K562 (cell line): ENCODE measurements around the gene AP1B1. TPM values are rescaled to one million over a fixed set of nuclear protein-coding genes. Genes with fewer than 3 reads are reported as not detected.
A peak's percentile ranks its signal among the peaks of the same experiment; 100 is the strongest.

Experiments used
- BRD9 ChIP-seq: fragments of 450-650 bp; IDR thresholded peaks from 2 replicates; pipeline ENCODE4 v1.6.1; 2018; ENCODE audit warnings: low read depth; ENCODE audit not compliant: partially characterized antibody
- CBX1 ChIP-seq: sonication (generic); IDR thresholded peaks from 2 replicates; pipeline ENCODE4 v1.6.1; 2016; ENCODE audit warnings: antibody characterized with exemption, low read depth, mild to moderate bottlenecking
- E2F1 ChIP-seq: sonication (generic); formaldehyde crosslinking; IDR thresholded peaks from 2 replicates; pipeline ENCODE4 v1.8.1; 2023; ENCODE audit warnings: mild to moderate bottlenecking, missing genetic modification reagents, moderate library complexity
- NR1H2 ChIP-seq: sonication (generic); formaldehyde crosslinking; IDR thresholded peaks from 2 replicates; pipeline ENCODE4 v1.4.0; 2020; ENCODE audit warnings: mild to moderate bottlenecking, missing genetic modification reagents
- PHB2 ChIP-seq: fragments of 450-650 bp; IDR thresholded peaks from 2 replicates; pipeline ENCODE4 v1.6.1; 2017; ENCODE audit warnings: low read depth
- ZBTB11 ChIP-seq, 3 experiments: fragments of 200-800 bp in 1 of 3; fragments of 250-450 bp in 1 of 3; fragments of 450-650 bp in 1 of 3; sonication (Bioruptor Pico) in 1 of 3; sonication (Bioruptor generic) in 1 of 3; formaldehyde crosslinking in 1 of 3; IDR thresholded peaks; 2 replicates each; pipeline versions ENCODE4 v1.6.1 to v1.8.0; 2016 to 2022; ENCODE audit warnings: mild to moderate bottlenecking in 2 of 3, missing genetic modification characterization in 2 of 3, missing compliant biosample characterization in 1 of 3, moderate library complexity in 1 of 3
- polyA plus RNA-seq, 8 experiments: library from polyadenylated mRNA; depleted of rRNA in 4 of 8; stranded (reverse) in 5 of 8; unstranded in 3 of 8; fragments of >200 nt; fragmentation: Nextera tagmentation in 2 of 8; fragmentation: Illumina TruSeq in 1 of 8; extraction: Ambion mirVana in 2 of 8; extraction: Trizol in 1 of 8; gene quantifications; 2 replicates each; pipeline versions ENCODE4 v1.2.1 to v1.2.3, GENCODE V29; 2011 to 2014; ENCODE audit warnings: inconsistent platforms in 1 of 8, missing spikeins in 1 of 8
- total RNA-seq, 7 experiments: library from RNA; depleted of rRNA in 6 of 7; stranded (reverse); fragments of >200 nt in 6 of 7; fragmentation: Illumina TruSeq in 2 of 7; extraction: Trizol in 2 of 7; gene quantifications; 2 replicates each; pipeline versions ENCODE4 v1.2.1 to v1.2.3, GENCODE V29; 2011 to 2021; ENCODE audit warnings: low replicate concordance in 1 of 7
- TF ChIP-seq, protein P1 (sequence below), 2 experiments: fragments of 450-650 bp; IDR thresholded peaks; 2 replicates each; pipeline ENCODE4 v1.6.1; 2016
- TF ChIP-seq, protein P2 (sequence below): fragments of 250-450 bp; sonication (Bioruptor Pico); IDR thresholded peaks from 2 replicates; pipeline ENCODE4 v1.5.0; 2020; ENCODE audit warnings: mild to moderate bottlenecking

The AP1B1 gene
- total and polyA plus RNA-seq, 9 of the 15 experiments (the other 6 are each of a cell fraction or from before 2014, with no cell fraction given), result 1.2 to 60.9 (median 30.1) TPM

DNA sequence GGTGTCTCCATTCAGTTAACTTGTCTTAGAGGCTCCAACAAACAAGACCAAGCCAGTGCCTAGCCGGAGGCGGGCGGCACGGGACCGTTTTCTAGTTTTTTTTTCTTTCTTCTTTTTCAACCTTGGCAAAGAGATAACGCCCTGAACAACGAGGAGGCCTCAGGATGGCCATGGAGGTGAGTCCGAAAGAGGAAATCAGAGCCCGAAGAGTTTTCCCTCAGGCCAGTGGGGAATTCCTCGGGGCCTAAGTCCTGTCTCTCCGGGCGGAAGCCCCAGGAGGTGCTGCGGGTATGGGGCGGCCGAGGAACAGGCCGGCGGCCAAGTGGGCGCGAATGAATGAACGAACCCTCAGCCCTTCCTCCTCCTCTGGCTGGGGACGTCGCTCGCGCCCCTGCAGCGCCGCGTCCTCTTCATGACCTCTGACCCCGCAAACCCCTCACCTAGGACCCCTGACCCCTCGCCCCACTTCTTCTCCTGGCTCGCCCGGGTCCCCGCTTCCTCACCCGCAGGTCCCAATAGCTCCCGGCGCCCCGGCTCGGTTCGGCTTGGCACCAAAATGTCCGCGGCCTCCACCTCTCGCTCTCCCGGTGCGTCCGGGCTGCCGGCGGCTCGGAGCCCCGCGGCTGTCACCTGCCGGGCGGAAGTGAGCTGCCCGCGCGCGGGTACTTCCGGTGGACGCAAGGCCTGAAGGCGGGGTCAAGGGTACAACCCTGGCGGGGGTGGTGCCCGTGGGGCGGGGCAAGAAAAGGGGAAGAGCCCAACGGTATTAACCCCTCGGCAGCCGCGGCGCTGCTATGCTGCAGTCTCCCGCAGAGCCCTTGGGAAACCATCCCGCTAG lies at the start of gene AP1B1 (continued):
- TF ChIP-seq E2F1 (CRISPR knock-in tag) (no peak), PHB2 (no peak), NR1H2 (no peak), CBX1 (no peak), ZBTB11 (CRISPR knock-in tag; IDR thresholded peaks at IDR 0.05) (peak in 1 of 3 experiments; percentile 65; a peak in 2 of 6 replicates), BRD9 (no peak)
- TF ChIP-seq, protein P1, sequence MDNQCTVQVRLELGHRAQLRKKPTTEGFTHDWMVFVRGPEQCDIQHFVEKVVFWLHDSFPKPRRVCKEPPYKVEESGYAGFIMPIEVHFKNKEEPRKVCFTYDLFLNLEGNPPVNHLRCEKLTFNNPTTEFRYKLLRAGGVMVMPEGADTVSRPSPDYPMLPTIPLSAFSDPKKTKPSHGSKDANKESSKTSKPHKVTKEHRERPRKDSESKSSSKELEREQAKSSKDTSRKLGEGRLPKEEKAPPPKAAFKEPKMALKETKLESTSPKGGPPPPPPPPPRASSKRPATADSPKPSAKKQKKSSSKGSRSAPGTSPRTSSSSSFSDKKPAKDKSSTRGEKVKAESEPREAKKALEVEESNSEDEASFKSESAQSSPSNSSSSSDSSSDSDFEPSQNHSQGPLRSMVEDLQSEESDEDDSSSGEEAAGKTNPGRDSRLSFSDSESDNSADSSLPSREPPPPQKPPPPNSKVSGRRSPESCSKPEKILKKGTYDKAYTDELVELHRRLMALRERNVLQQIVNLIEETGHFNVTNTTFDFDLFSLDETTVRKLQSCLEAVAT (IDR thresholded peaks at IDR 0.05), result no peak
- TF ChIP-seq, protein P2, sequence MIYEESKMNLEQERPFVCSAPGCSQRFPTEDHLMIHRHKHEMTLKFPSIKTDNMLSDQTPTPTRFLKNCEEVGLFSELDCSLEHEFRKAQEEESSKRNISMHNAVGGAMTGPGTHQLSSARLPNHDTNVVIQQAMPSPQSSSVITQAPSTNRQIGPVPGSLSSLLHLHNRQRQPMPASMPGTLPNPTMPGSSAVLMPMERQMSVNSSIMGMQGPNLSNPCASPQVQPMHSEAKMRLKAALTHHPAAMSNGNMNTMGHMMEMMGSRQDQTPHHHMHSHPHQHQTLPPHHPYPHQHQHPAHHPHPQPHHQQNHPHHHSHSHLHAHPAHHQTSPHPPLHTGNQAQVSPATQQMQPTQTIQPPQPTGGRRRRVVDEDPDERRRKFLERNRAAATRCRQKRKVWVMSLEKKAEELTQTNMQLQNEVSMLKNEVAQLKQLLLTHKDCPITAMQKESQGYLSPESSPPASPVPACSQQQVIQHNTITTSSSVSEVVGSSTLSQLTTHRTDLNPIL (CRISPR knock-in tag), result no peak
